Liver (tissue), 9 donors: ENCODE measurements around the gene COA1. TPM values are rescaled to one million over a fixed set of nuclear protein-coding genes. Genes with fewer than 3 reads are reported as not detected.

Experiments
- DNase-seq: peaks from one replicate; pipeline ENCODE4 v3.0.0-alpha.2; 2017; ENCODE audit warnings: low spot score
- H3K27ac ChIP-seq, 2 donors: one replicate each; pipeline ENCODE4 v1.7.0; 2013; ENCODE audit warnings: inconsistent platforms in 2 of 2, low read length in 2 of 2, control low read depth in 1 of 2, low read depth in 1 of 2, mild to moderate bottlenecking in 1 of 2
- H3K27me3 ChIP-seq, 4 donors: one replicate each; pipeline versions ENCODE4 v1.6.1 to v1.7.0; 2013; ENCODE audit warnings: low read length in 3 of 4, inconsistent platforms in 1 of 4, mild to moderate bottlenecking in 1 of 4, moderate library complexity in 1 of 4; ENCODE audit not compliant: control insufficient read depth in 4 of 4, insufficient read depth in 4 of 4
- H3K36me3 ChIP-seq, 4 donors: one replicate each; pipeline versions ENCODE4 v1.6.1 to v1.7.0; 2013; ENCODE audit warnings: low read length in 3 of 4, mild to moderate bottlenecking in 3 of 4, low read depth in 1 of 4, moderate library complexity in 1 of 4; ENCODE audit not compliant: control insufficient read depth in 4 of 4, insufficient read depth in 3 of 4
- H3K4me1 ChIP-seq, 4 donors: one replicate each; pipeline versions ENCODE4 v1.6.1 to v1.7.0; 2013; ENCODE audit warnings: low read length in 3 of 4, mild to moderate bottlenecking in 3 of 4, moderate library complexity in 1 of 4; ENCODE audit not compliant: control insufficient read depth in 4 of 4, insufficient read depth in 4 of 4
- H3K4me3 ChIP-seq, 3 donors: one replicate each; pipeline versions ENCODE4 v1.6.1 to v1.7.0; 2013; ENCODE audit warnings: low read length in 3 of 3, control low read depth in 1 of 3, low read depth in 1 of 3, mild to moderate bottlenecking in 1 of 3
- H3K9ac ChIP-seq, 2 donors: one replicate each; pipeline ENCODE4 v1.7.0; 2013; ENCODE audit warnings: low read length in 2 of 2, mild to moderate bottlenecking in 2 of 2, moderate library complexity in 2 of 2, control low read depth in 1 of 2, low read depth in 1 of 2
- H3K9me3 ChIP-seq, 4 donors: one replicate each; pipeline versions ENCODE4 v1.6.1 to v1.7.0; 2013; ENCODE audit warnings: low read length in 3 of 4; ENCODE audit not compliant: control insufficient read depth in 4 of 4
- ATF3 ChIP-seq: IDR thresholded peaks from 2 replicates; pipeline ENCODE4 v1.6.1; 2016; ENCODE audit warnings: antibody characterized with exemption
- CTCF ChIP-seq: fragments of 150-350 bp; IDR thresholded peaks from 2 replicates; pipeline ENCODE4 v1.5.1; 2017; ENCODE audit warnings: improper control_type of control experiment, low read depth, low read length; ENCODE audit not compliant: missing input control
- EGR1 ChIP-seq, 2 donors: IDR thresholded peaks; 2 replicates each; pipeline ENCODE4 v1.6.1; 2016 to 2018; ENCODE audit warnings: antibody characterized with exemption in 2 of 2, low read depth in 2 of 2
- FOXA1 ChIP-seq: IDR thresholded peaks from 2 replicates; pipeline ENCODE4 v1.6.1; 2016; ENCODE audit warnings: antibody characterized with exemption
- GABPA ChIP-seq, 2 donors: IDR thresholded peaks in 1 of 2; conservative IDR thresholded peaks in 1 of 2; 2 replicates each; pipeline ENCODE4 v1.6.1; 2016; ENCODE audit warnings: antibody characterized with exemption in 2 of 2, mild to moderate bottlenecking in 1 of 2, moderate library complexity in 1 of 2
- HNF4A ChIP-seq, 2 donors: conservative IDR thresholded peaks; 2 replicates each; pipeline ENCODE4 v1.6.1; 2016; ENCODE audit warnings: antibody characterized with exemption in 2 of 2, mild to moderate bottlenecking in 2 of 2
- JUND ChIP-seq, 2 donors: IDR thresholded peaks; 2 replicates each; pipeline ENCODE4 v1.6.1; 2016; ENCODE audit warnings: antibody characterized with exemption in 2 of 2
- MAX ChIP-seq: IDR thresholded peaks from 2 replicates; pipeline ENCODE4 v1.6.1; 2016; ENCODE audit warnings: antibody characterized with exemption
- NR2F2 ChIP-seq: IDR thresholded peaks from 2 replicates; pipeline ENCODE4 v1.6.1; 2016; ENCODE audit warnings: antibody characterized with exemption
- RAD21 ChIP-seq, 2 donors: IDR thresholded peaks; 2 replicates each; pipeline ENCODE4 v1.6.1; 2016; ENCODE audit warnings: antibody characterized with exemption in 2 of 2, mild to moderate bottlenecking in 2 of 2
- REST ChIP-seq: IDR thresholded peaks from 2 replicates; pipeline ENCODE4 v1.6.1; 2016; ENCODE audit warnings: antibody characterized with exemption, mild to moderate bottlenecking
- RXRA ChIP-seq, 2 donors: IDR thresholded peaks; 2 replicates each; pipeline ENCODE4 v1.6.1; 2017 to 2018; ENCODE audit warnings: antibody characterized with exemption in 2 of 2, mild to moderate bottlenecking in 1 of 2
- SP1 ChIP-seq: IDR thresholded peaks from 2 replicates; pipeline ENCODE4 v1.6.1; 2018; ENCODE audit warnings: antibody characterized with exemption, mild to moderate bottlenecking
- TAF1 ChIP-seq: conservative IDR thresholded peaks from 2 replicates; pipeline ENCODE4 v1.6.1; 2016; ENCODE audit warnings: antibody characterized with exemption, mild to moderate bottlenecking
- YY1 ChIP-seq: IDR thresholded peaks from 2 replicates; pipeline ENCODE4 v1.6.1; 2016; ENCODE audit warnings: antibody characterized with exemption, mild to moderate bottlenecking
- ZBTB33 ChIP-seq: IDR thresholded peaks from 2 replicates; pipeline ENCODE4 v1.6.1; 2016; ENCODE audit warnings: antibody characterized with exemption
- WGBS: extraction: QIAGEN DNeasy Blood & Tissue Kit; methylation state at CpG from one replicate; pipeline ENCODE4 v1.1.7; 2013; 5-methylcytosine and 5-hydroxymethylcytosine counted together
- polyA plus RNA-seq, 2 donors: library from polyadenylated mRNA; stranded (reverse) in 1 of 2; unstranded in 1 of 2; fragments of 200-250 nt in 1 of 2; fragments of >200 nt in 1 of 2; fragmentation: Nextera tagmentation in 1 of 2; extraction: Ambion mirVana in 1 of 2; gene quantifications; one replicate each; pipeline versions ENCODE4 v1.2.1 to v1.2.3, GENCODE V29; 2013 to 2015
- total RNA-seq, 2 donors: library from RNA; depleted of rRNA; stranded (reverse); fragments of >200 nt; gene quantifications; one replicate each; pipeline ENCODE4 v1.2.3, GENCODE V29; 2014
- donor health status: healthy.
- donor health status: healthy.
- donor health status: healthy.
- donor health status: healthy.
- donor health status: healthy.

The COA1 gene
- total and polyA plus RNA-seq, 4 donors = 16.6 to 37.8 (median 29.4) TPM

- no peaks in the 10 kb centered on the region for H3K36me3 ChIP-seq
- H3K4me3 ChIP-seq = no peak overlapping the region
- no peak overlapping the region for H3K9ac ChIP-seq
- H3K27me3 ChIP-seq = no peaks in the 10 kb centered on the region
- peaks cover 0 to 2% (median 0%) of the 10 kb centered on the region in 4 donors for H3K4me1 ChIP-seq
- WGBS = 77% methylated on average over 14 of the region's 14 CpGs
- no peak for TF ChIP-seq JUND (IDR thresholded peaks at IDR 0.05)
- TF ChIP-seq RAD21 (IDR thresholded peaks at IDR 0.05) = no peak
- TF ChIP-seq REST = no peak
- TF ChIP-seq GABPA (IDR thresholded peaks at IDR 0.05 in 1 of 2, conservative IDR thresholded peaks at IDR 0.05 in 1 of 2) = no peak
- TF ChIP-seq SP1 = no peak
- TF ChIP-seq MAX = no peak
- TF ChIP-seq RXRA (IDR thresholded peaks at IDR 0.05) = no peak
- no peak for TF ChIP-seq NR2F2
- TF ChIP-seq CTCF = no peak
- TF ChIP-seq TAF1 = no peak
- TF ChIP-seq ATF3 = no peak
- no peak for TF ChIP-seq FOXA1
- no peak for TF ChIP-seq EGR1 (IDR thresholded peaks at IDR 0.05; ENCODE audit: low read depth in 2 of 2)
- no peak for TF ChIP-seq ZBTB33
- TF ChIP-seq YY1 = no peak
- no peak for TF ChIP-seq HNF4A (conservative IDR thresholded peaks at IDR 0.05)
- no peaks in the 10 kb centered on the region for H3K9me3 ChIP-seq
- H3K27ac ChIP-seq = no peak overlapping the region
- no peak for DNase-seq
These were observed 20.9 kb upstream of the COA1 start for GRCh38 chr7:43750016-43750887.
